Loucy (cell line): Measurements from ENCODE around the gene UTF1.

Experiments
- H2AFZ ChIP-seq: fragments of 200-600 bp; sonication (generic); 2 replicates; pipeline ENCODE4 v1.6.0; 2016; ENCODE audit warnings: antibody characterized with exemption, mild to moderate bottlenecking, low read length, moderate library complexity
- H3F3A ChIP-seq: fragments of 200-600 bp; 2 replicates; pipeline ENCODE4 v1.6.0; 2016; ENCODE audit warnings: antibody characterized with exemption, low read depth, mild to moderate bottlenecking
- H3K27me3 ChIP-seq: fragments of 200-600 bp; sonication (generic); 2 replicates; pipeline ENCODE4 v1.6.1; 2014; ENCODE audit warnings: low read length, mild to moderate bottlenecking; ENCODE audit not compliant: insufficient read depth, poor library complexity, severe bottlenecking
- H3K36me3 ChIP-seq: fragments of 200-600 bp; sonication (generic); 2 replicates; pipeline ENCODE4 v1.6.1; 2016; ENCODE audit warnings: low read length; ENCODE audit not compliant: insufficient read depth
- H3K4me1 ChIP-seq: fragments of 200-600 bp; sonication (generic); 2 replicates; pipeline ENCODE4 v1.5.1; 2014; ENCODE audit warnings: low read length, mild to moderate bottlenecking; ENCODE audit not compliant: insufficient read depth, poor library complexity, severe bottlenecking
- H3K4me2 ChIP-seq: fragments of 200-600 bp; sonication (generic); 2 replicates; pipeline ENCODE4 v1.6.0; 2014; ENCODE audit warnings: antibody characterized with exemption, low read length, low read depth, mild to moderate bottlenecking; ENCODE audit not compliant: poor library complexity, severe bottlenecking
- H3K4me3 ChIP-seq: fragments of 200-600 bp; sonication (generic); 2 replicates; pipeline ENCODE4 v1.5.1; 2014; ENCODE audit warnings: low read length, mild to moderate bottlenecking, mixed read lengths; ENCODE audit not compliant: poor library complexity, severe bottlenecking
- H3K79me2 ChIP-seq: fragments of 200-600 bp; sonication (generic); 2 replicates; pipeline ENCODE4 v1.6.1; 2014; ENCODE audit warnings: low read length; ENCODE audit not compliant: insufficient read depth
- H3K9ac ChIP-seq: fragments of 200-600 bp; sonication (generic); 2 replicates; pipeline ENCODE4 v1.6.0; 2014; ENCODE audit warnings: mild to moderate bottlenecking, low read depth, low read length, moderate library complexity; ENCODE audit not compliant: poor library complexity, severe bottlenecking
- H3K9me2 ChIP-seq: fragments of 200-600 bp; sonication (generic); replicated peaks from 2 replicates; pipeline ENCODE4 v1.6.1; 2016; ENCODE audit warnings: low read depth, low read length, mixed read lengths
- H3K9me3 ChIP-seq: fragments of 200-600 bp; sonication (generic); 2 replicates; pipeline ENCODE4 v1.6.1; 2014; ENCODE audit warnings: mild to moderate bottlenecking, antibody characterized with exemption, low read length, low read depth; ENCODE audit not compliant: insufficient read depth
- H4K20me1 ChIP-seq: fragments of 200-600 bp; sonication (generic); 2 replicates; pipeline ENCODE4 v1.6.0; 2014; ENCODE audit warnings: antibody characterized with exemption, low read length, mild to moderate bottlenecking; ENCODE audit not compliant: insufficient read depth, poor library complexity, severe bottlenecking
- CTCF ChIP-seq: fragments of 200-600 bp; sonication (generic); conservative IDR thresholded peaks from 2 replicates; pipeline ENCODE4 v1.5.1; 2014; ENCODE audit warnings: mild to moderate bottlenecking, antibody characterized with exemption, low read length
- EZH2phosphoT487 ChIP-seq: fragments of 200-600 bp; IDR thresholded peaks from 2 replicates; pipeline ENCODE4 v1.6.1; 2018; ENCODE audit warnings: antibody characterized with exemption, mild to moderate bottlenecking, moderate library complexity, borderline replicate concordance

The UTF1 gene

DNA sequence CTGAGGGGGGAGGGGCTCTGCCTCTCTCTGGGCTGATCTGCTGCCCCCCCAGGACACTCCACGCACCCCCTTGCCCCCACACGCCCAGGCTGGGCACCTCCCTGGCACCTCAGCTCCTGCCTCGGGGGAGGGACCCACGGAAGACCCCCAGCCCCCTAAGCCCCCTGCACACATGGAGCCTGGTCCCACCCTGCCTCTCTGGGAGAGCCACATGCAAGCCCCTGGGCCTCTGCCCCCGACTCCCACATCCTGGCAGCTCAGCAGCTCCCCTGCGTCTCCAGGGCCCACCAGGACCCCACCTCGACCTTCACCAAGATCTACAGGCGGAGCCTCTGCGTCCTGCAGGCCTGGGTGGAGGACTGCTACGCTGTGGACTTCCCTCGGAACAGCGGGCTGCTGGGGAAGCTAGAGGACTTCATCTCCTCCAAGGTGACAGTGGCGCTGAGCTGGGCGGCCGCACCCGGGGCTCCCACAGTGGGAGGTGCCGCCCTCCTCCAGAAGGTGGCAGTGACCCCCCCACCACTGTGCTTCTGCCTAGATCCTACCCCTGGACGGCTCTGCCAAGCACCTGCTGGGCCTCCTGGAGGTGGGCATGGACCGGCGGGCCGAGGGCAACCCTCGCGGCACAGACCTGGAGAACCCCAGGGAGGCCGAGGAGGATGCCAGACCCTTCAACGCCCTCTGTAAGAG is 18.7 kb upstream of the UTF1 start:
- Histone ChIP-seq H3K9me2 (no peaks in the 10 kb centered on the region), H2AFZ (no peak overlapping the region), H3K4me1 (no peaks in the 10 kb centered on the region), H3K27me3 (no peaks in the 10 kb centered on the region), H3F3A (no peaks in the 10 kb centered on the region), H4K20me1 (no peaks in the 10 kb centered on the region), H3K4me2 (no peak overlapping the region), H3K4me3 (no peak overlapping the region), H3K9me3 (peaks cover 18% of the 10 kb centered on the region; the same call in 1 of the 2 replicates), H3K36me3 (no peaks in the 10 kb centered on the region), H3K79me2 (no peaks in the 10 kb centered on the region), H3K9ac (no peak overlapping the region)
- TF ChIP-seq EZH2phosphoT487 (no peak), CTCF (no peak)

DNA sequence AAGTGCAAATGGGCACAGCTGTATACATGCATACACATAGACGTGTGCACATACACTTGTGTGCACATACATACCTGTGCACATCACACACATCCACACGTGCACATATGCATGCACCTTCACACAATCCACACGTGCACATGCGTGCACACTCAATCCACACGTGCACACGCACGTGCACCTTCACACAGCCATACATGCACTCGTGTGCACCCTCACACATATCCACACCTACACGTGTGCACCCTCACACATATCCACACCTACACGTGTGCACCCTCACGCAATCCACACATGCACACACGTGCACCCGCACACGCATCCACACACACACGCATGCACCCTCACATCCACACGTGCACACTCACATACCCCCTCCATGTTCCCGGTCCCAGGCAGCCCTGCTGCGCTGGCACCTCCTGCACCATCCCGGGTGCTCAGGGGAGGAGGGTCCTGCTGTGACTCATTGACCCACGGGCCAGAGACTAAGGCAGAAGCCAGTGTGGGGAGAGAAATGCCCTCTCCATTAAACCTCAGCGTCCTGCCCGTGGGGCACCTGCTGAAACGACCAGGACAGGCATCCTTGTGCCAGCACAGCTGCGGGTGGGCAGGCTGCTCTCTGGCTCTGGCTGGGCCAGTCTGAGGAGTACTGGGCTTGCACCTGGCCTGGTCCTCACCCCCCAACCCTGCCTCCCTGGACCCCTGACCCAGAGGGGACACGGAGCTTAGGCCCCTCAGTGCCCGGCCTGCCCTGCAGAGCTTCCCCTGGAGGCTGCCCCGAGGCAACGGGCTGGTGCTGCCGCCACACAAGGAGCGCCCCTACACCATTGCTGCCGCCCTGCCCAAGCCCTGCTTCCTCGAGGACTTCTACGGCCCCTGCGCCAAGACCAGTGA is 17.8 kb upstream of the UTF1 start:
- Histone ChIP-seq H3K4me1 (no peaks in the 10 kb centered on the region), H3K9me2 (no peaks in the 10 kb centered on the region), H2AFZ (no peak overlapping the region), H3K4me2 (no peak overlapping the region), H3K9ac (no peak overlapping the region), H3F3A (no peaks in the 10 kb centered on the region), H3K79me2 (no peaks in the 10 kb centered on the region), H3K36me3 (no peaks in the 10 kb centered on the region), H4K20me1 (no peaks in the 10 kb centered on the region), H3K4me3 (no peak overlapping the region), H3K27me3 (no peaks in the 10 kb centered on the region), H3K9me3 (peaks cover 18% of the 10 kb centered on the region; the same call in 1 of the 2 replicates)
- TF ChIP-seq EZH2phosphoT487 = no peak

GRCh38 chr10:133212853-133213494 is 17.0 kb upstream of the UTF1 start:
- no peak overlapping the region for H2AFZ ChIP-seq
- H3K79me2 ChIP-seq = no peaks in the 10 kb centered on the region
- no peak for TF ChIP-seq CTCF
- TF ChIP-seq EZH2phosphoT487 = no peak
- no peaks in the 10 kb centered on the region for H3K36me3 ChIP-seq
- no peaks in the 10 kb centered on the region for H3F3A ChIP-seq
- no peak overlapping the region for H3K4me3 ChIP-seq
- no peaks in the 10 kb centered on the region for H3K27me3 ChIP-seq
- peaks cover 18% of the 10 kb centered on the region; the same call in 1 of the 2 replicates for H3K9me3 ChIP-seq
- no peaks in the 10 kb centered on the region for H3K9me2 ChIP-seq
- no peak overlapping the region for H3K4me2 ChIP-seq
- no peaks in the 10 kb centered on the region for H4K20me1 ChIP-seq
- H3K4me1 ChIP-seq = no peaks in the 10 kb centered on the region
- no peak overlapping the region for H3K9ac ChIP-seq
